B cell (primary cell): ENCODE measurements around the gene ABHD18.

Experiments
- EZH2 ChIP-seq: IDR thresholded peaks from 2 replicates; pipeline ENCODE4 v1.6.1; 2012; ENCODE audit warnings: borderline replicate concordance, low read depth, mild to moderate bottlenecking, moderate library complexity, low read length; ENCODE audit not compliant: insufficient read depth, poor library complexity, severe bottlenecking
- TF ChIP-seq, protein P1 (sequence below): fragments of 200-600 bp; IDR thresholded peaks from one replicate; pipeline ENCODE4 v1.8.0; 2022; ENCODE audit warnings: antibody characterized with exemption, mild to moderate bottlenecking

- TF ChIP-seq, protein P1, sequence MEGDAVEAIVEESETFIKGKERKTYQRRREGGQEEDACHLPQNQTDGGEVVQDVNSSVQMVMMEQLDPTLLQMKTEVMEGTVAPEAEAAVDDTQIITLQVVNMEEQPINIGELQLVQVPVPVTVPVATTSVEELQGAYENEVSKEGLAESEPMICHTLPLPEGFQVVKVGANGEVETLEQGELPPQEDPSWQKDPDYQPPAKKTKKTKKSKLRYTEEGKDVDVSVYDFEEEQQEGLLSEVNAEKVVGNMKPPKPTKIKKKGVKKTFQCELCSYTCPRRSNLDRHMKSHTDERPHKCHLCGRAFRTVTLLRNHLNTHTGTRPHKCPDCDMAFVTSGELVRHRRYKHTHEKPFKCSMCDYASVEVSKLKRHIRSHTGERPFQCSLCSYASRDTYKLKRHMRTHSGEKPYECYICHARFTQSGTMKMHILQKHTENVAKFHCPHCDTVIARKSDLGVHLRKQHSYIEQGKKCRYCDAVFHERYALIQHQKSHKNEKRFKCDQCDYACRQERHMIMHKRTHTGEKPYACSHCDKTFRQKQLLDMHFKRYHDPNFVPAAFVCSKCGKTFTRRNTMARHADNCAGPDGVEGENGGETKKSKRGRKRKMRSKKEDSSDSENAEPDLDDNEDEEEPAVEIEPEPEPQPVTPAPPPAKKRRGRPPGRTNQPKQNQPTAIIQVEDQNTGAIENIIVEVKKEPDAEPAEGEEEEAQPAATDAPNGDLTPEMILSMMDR, result no peak
- TF ChIP-seq EZH2, result no peak
Measured at GRCh38 chr4:128031756-128032384, 66.7 kb downstream of the ABHD18 start.
